HG03103 (cell line): Measurements from ENCODE around the gene GNG7.

ENCODE experiments used
- ATAC-seq: cut with Tn5 transposase; IDR thresholded peaks from one replicate; pipeline ENCODE4 v1.9.1; 2021; ENCODE audit warnings: low read depth; ENCODE audit not compliant: unreplicated experiment

The GNG7 gene

GRCh38 chr19:2727640-2727944, 25.1 kb upstream of the GNG7 start:
- no peak for ATAC-seq

GRCh38 chr19:2726904-2727639, 24.6 kb upstream of the GNG7 start:
- no peak for ATAC-seq

GRCh38 chr19:2726160-2726855, 23.8 kb upstream of the GNG7 start:
- ATAC-seq = no peak

GRCh38 chr19:2724148-2724557, 21.7 kb upstream of the GNG7 start:
- no peak for ATAC-seq

GRCh38 chr19:2723747-2724146, 21.3 kb upstream of the GNG7 start:
- no peak for ATAC-seq

- ATAC-seq = no peak
Observed at GRCh38 chr19:2723345-2723715, 20.8 kb upstream of the GNG7 start.

- ATAC-seq = no peak
Observed at GRCh38 chr19:2722541-2723344, 20.2 kb upstream of the GNG7 start.

GRCh38 chr19:2721570-2722540, 19.4 kb upstream of the GNG7 start:
- no peak for ATAC-seq

GRCh38 chr19:2720777-2721569, 18.5 kb upstream of the GNG7 start, which contains the start of gene DIRAS1:
Gene DIRAS1 (minus strand): TSS chr19:2721372. CDS start chr19:2717806, 3,566 bp downstream.
- no peak for ATAC-seq

- ATAC-seq = no peak
Observed at GRCh38 chr19:2719920-2720776, 17.7 kb upstream of the GNG7 start.

- no peak for ATAC-seq
Observed at GRCh38 chr19:2719232-2719735, 16.8 kb upstream of the GNG7 start.

GRCh38 chr19:2717638-2718541, 15.4 kb upstream of the GNG7 start:
- no peak for ATAC-seq

GRCh38 chr19:2716722-2717637, 14.5 kb upstream of the GNG7 start:
- ATAC-seq = no peak

- ATAC-seq = no peak
Observed at GRCh38 chr19:2716275-2716650, 13.8 kb upstream of the GNG7 start.

- no peak for ATAC-seq
Observed at GRCh38 chr19:2715470-2716274, 13.2 kb upstream of the GNG7 start.
